GM12891 (cell line): Measurements from ENCODE around the gene PSMD4.

ENCODE experiments used
- POLR2A ChIP-seq: IDR thresholded peaks from 2 replicates; pipeline ENCODE4 v1.6.1; 2011; ENCODE audit warnings: low read depth, low read length, control low read depth
- POLR2AphosphoS5 ChIP-seq: IDR thresholded peaks from 2 replicates; pipeline ENCODE4 v1.6.1; 2011; ENCODE audit warnings: low read depth, low read length, control low read depth

GRCh38 chr1:151311589-151312331 lies 57.2 kb downstream of the PSMD4 start:
- TF ChIP-seq POLR2AphosphoS5 = no peak
- no peak for TF ChIP-seq POLR2A
